GM18870 (cell line): Measurements from ENCODE around the gene G6PC1.
"Not testable (repeated sequence)": the region's sequence is repeated elsewhere in the genome, so short reads cannot be mapped to it uniquely, and the experiment has no call there.

Experiments used
- ATAC-seq: cut with Tn5 transposase; IDR thresholded peaks from one replicate; pipeline ENCODE4 v1.9.1; 2021; ENCODE audit warnings: moderate library complexity; ENCODE audit not compliant: unreplicated experiment

G6PC1 gene

DNA sequence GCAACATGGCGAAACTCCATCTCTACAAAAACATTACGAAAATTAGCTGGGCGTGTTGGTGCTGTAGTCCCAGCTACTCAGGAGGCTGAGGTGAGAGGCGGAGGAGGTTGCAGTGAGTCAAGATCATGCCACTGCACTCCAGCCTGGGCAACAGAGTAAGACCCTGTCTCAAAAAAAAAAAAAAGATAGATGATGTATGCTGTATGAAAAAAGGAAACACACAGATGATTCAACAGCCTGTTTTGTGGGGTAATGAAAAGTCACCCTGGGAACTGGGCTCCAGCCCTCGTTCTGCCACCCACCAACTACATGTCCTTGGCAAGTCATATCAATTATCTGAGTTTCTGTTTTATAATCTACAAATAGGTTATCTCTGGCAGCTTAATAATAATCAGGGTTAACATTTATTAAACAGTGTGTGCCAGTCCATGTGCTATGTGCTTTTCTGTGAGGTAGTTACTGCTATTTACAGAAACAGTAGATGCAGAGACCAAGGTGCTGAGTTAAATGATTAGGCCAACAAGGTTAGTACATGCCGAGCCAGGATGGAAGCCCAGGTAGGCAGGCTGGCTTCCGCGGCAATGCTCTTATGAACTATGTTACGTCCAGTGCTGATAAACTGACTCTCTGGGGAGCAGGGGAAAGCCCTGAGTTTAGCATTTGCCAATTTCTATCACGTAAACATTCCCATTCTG is 1.1 kb downstream of the G6PC1 start:
- no peak for ATAC-seq

DNA sequence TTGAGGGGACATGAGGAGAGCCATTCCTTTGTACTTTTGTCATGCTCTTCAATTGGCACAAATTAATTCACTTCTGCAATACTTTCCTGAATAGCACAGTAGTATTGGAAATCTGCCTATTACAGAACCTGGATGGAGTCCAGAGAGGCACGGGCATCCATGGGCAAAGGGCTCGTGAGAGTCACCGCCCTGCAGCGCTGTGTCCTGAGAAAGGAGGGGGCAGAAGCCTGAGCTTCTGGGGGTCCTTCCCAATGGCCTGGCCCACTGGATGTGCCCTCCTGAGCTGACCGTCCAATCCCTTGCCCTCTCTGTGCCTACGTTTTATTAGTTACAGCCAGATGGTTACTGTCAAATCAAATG is 3.5 kb downstream of the G6PC1 start:
- no peak for ATAC-seq

DNA sequence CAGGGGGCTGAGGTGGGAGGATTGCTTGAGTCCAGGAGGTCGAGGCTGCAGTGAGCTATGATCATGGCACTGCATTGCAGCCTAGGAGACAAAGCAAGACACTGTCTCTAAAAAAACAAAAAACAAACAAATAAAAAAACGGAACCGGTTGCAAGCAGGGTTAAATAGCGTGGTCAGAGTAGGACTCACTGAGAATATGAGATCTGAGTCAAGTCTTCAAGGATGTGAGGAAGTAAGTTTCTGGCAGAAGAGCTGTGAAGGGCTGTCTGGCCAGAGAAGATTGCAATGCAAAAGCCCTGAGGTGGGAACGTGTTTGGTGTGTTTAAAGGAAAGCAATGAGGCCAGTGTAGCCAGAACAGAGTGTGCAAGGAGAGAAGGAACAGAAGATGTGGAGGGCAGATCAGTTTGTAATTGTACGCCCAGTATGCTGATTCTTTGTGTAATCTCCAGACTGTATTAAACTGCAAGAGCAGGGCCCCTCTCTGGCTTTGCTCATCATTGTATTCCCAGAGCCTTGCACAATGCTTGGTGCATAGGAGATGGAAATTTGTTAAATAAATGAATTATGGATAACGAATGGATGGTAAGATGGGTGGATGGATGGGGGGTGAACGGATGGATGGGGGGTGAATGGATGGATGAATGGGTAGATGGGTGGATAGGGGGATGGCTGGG is 6.3 kb downstream of the G6PC1 start:
- no peak for ATAC-seq

DNA sequence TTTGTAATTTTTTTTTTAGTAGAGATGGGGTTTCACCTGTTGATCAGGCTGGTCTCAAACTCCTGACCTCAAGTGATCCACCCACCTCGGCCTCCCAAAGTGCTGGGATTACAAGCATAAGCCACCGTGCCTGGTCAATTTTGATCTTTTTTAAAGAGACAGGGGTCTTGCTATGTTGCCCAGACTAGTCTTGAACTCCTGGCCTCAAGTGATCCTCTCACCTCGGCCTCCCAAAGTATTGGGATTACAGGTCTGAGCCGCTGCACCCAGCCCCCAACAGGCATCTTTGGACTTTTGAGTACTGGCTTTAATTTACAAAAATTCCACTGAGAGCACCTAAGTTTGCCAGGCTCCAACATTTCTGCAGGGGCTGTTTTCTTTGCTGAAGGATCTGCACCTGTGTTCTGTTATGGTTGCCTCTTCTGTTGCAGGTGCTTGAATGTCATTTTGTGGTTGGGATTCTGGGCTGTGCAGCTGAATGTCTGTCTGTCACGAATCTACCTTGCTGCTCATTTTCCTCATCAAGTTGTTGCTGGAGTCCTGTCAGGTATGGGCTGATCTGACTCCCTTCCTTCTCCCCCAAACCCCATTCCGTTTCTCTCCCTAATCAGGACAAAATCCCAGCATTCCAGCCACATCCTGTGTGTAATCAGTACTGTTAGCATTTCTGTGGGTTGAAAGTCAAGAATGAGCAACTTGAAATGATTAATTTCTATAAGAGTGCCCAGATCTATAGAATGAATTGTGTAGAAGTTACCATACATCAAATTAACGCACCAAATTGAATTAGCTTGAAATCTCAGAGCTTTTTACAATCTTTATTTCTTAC is 8.5 kb downstream of the G6PC1 start:
- ATAC-seq = no peak

DNA sequence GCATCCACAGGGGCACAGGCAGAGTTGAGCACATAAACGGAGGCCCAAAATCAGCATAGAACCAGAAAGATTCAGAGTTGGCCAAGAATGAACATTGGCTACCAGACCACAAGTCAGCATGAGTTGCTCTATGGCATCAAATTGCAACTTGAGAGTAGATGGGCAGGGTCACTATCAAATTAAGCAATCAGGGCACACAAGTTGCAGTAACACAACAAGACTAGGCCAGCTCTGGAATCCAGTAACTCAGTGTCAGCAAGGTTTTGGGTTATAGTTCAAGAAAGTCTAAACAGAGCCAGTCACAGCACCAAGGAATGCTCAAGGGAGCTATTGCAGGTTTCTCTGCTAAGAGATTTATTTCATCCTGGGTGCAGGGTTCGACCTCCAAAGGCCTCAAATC is 12.9 kb downstream of the G6PC1 start:
- ATAC-seq = no peak

DNA sequence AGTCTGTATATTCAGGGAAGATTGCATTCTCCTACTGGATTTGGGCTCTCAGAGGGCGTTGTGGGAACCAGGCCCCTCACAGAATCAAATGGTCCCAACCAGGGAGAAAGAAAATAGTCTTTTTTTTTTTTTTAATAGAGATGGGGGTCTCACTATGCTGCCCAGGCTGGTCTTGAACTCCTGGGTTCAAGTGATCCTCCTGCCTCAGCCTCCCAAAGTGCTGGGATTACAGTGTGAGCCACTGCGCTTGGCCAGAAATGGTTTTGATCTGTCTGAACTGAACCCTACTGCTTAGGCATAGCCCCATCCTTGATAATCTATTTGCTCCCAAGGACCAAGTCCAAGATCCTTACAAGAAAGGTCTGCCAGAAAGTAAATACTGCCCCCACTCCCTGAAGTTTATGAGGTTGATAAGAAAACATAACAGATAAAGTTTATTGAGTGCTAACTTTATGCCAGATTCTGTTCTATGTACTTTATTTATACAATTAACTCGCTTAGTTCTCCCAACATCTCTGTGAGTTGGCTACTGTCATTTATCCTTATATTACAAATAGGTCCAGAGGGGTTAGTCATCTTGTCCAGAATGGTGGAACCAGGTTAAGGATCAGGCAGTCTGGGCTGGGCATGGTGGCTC is 13.5 kb downstream of the G6PC1 start:
- ATAC-seq = no peak

DNA sequence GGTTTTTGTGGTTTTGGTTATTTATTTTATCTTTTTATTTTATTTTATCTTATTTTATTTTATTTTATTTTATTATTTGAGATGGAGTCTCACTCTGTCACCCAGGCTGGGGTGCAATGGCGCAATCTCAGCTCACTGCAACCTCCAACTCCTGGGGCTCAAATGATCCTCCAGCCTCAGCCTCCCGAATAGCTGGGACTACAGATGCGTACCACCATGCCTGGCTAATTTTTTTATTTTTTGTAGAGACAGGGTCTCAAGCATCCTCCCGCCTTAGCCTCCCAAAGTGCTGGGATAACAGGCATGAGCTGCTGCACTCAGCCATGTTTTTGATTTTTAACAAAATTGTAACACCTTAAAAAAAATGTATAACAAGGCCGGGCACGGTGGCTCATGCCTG is 14.7 kb downstream of the G6PC1 start:
- ATAC-seq = not testable (repeated sequence)

DNA sequence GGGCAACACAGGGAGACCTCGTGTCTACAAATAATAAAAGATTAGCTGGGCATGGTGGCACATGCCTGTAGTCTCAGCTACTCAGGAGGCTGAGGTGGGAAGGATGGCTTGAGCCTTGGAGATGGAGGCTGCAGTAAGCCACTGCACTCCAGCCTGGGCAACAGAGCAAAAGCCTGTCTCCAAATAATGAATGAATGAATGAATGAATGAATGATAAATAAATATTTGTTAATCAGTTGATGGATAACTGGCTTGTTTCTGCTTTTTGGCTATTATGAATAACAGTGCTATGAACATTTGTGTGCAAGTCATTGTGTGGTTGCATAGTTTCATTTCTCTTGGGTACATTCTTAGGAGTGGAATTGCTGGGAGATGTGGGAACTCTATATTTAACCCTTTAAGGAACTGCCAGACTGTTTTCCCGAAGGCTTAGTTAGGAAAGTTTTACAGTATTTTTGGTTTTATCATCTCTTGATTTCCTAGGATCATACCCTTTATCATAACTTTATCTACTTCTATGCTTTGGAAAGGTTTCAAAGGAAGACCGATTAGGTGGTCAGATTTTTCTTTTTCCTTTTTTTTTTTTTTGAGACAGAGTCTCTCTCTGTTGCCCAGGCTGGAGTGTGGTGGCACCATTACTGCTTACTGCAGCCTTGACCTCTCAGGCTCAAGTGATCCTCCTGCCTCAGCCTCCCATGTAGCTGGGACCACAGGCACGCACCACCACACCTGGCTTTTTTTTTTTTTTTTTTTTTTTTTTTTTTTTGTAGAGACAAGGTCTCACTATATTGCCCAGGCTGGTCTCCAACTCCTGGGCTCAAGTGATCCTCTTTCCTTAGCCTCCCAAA is 16.0 kb downstream of the G6PC1 start:
- not testable (repeated sequence) for ATAC-seq

DNA sequence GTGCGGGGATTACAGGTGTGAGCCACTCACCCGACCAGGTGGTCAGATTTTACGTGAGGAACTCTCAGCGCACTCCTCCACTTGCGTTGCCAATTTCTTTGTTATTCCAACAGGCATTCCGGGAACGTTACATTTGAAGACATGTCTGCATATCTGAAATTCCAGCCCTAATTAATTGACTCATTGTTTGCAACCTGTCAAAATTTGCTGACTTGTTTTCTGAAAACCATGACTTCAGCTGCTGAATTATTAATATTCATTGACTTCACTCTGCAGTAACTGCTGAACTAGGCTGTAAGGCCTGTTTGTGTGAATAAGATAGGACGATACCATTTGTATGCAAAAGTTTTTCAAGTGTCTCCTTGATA is 16.6 kb downstream of the G6PC1 start:
- no peak for ATAC-seq

DNA sequence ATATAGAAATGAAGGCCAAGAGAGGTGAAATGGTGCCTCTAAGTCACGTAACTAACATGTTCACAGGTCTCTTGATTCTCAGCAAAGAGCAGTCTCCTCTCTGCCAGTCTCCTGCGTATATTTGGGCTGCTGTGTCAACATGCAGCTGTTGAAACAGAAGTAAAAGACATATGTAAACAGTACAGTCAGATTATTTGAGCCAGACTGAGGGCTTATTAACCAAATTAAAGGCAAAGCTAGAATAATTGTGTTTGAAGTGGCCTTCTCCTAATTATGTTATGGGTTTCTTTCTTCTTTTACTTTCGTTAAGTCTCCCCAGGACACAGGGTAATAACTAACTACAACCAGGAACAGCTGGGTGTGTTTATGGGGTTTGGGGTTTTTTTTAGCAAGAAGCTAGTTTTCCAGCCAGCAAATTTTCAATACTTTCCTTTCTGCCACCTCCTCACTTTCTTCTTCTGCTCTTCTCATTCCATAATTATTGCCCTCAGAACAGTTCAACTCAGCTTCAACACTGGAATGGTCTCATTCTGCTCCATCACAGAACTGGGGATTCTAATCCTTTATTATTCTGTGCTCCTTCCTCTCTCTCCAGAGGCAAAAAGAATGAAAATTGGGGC is 18.4 kb downstream of the G6PC1 start:
- ATAC-seq = no peak

DNA sequence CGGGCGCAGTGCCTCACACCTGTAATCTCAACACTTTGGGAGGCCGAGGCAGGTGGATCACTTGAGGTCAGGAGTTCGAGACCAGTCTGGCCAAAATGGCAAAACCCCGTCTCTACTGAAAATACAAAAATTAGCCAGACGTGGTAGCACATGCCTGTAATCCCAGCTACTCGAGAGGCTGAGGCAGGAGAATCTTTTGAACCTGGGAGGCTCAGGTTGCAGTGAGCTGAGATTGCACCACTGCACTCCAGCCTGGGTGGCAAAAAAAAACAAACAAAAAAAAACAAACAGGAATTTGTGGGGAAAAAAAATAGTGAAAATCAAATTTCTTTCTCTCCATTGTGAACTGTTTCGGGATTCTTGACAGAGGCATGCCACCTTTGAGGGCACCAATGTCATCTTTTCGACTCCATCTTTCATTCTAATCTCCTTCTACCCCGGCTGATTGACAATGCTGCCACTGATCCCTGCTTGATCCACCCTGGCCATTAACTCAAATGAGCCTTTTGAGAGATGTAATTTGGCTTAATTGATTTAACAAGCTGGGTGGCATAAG is 19.0 kb downstream of the G6PC1 start:
- ATAC-seq = not testable (repeated sequence)

DNA sequence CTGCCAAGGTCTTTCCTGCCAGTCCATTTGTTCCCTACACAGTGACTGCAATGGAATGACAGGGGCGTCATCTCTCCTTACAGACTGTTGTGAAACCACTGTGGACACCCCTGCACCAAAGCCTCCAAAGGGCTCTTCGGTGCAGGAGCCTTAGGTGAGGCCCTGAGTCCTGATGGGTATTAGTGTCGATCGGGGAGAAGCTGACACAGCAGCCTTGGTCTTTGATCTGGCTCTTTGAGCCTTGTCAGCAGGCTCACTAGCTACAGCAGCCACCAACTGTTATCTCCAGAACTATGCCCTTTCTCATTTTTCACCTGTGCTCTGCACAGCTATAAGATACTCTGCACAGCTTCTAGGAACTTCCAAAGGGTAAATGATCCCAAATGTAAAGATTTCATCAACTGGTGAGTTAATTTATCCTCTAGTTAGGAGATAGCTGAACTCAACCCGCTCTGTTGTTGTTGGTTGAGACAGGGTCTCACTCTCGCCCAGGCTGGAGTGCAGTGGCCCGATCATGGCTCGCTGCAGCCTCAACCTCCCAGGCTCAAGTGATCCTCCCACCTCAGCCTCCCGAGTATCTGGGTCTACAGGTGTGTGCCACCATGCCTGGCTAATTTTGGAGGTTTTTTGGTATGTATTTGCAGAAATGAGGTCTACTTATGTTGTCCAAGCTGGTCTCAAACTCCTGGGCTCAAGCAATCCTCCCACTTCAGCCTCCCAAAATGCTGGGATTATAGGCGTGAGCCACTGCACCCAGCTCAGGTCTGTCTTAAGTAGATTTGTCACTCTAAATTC is 19.7 kb downstream of the G6PC1 start:
- ATAC-seq = no peak

DNA sequence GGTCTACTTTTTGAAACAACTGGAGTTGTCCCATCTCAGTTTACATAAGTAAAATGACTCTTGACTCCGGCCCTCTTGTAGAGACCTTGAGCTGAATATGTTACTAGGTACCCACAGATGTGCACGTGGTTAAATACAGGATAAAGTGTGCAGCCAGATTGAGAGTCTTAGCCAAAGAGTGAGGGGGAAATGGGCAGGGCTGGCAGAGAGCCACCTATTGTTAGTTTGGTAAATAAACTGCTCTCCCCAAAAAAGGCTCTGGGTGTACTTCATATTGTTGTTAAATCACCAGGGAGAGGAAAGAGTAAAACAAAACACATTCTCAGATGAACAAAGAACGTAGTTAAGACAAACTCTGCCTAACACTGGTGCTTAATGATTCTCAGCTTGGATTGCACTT is 20.3 kb downstream of the G6PC1 start:
- ATAC-seq = no peak

DNA sequence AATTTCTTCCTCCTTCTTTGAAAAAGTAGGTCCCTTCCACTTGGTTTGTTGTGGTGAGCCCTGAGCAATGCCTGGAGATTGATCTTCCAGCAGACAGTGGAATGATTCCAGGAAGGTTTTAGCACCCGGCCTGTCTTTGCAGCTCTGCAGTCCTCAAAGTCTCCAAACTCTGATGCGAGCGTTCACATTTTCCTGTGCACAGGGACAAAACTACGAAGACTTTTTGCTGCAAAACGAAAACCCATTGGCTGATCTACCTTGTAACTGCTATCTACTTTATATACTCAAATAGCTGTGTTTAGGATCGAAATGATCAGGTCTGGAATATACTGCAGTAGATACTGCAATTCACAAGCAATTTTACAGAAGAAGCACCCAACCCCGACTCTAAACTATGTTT is 21.7 kb downstream of the G6PC1 start:
- no peak for ATAC-seq

DNA sequence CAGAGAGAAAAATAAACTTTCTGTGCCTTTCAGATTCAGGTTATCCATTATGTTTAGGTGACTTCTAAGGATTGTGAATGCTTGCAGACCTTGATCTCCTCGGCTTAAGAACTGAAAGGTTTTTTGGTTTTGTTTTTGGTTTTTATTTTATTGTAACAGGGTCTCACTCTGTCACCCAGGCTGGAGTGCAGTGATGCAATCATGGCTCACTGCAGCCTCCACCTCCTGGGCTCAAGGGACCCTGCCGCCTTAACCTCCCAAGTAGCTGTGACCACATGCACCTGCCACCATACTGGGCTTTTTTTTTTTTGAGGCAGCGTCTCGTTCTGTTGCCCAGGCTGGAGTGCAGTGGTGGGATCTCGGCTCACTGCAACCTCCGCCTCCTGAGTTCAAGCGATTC is 22.9 kb downstream of the G6PC1 start:
- ATAC-seq = not testable (repeated sequence)

DNA sequence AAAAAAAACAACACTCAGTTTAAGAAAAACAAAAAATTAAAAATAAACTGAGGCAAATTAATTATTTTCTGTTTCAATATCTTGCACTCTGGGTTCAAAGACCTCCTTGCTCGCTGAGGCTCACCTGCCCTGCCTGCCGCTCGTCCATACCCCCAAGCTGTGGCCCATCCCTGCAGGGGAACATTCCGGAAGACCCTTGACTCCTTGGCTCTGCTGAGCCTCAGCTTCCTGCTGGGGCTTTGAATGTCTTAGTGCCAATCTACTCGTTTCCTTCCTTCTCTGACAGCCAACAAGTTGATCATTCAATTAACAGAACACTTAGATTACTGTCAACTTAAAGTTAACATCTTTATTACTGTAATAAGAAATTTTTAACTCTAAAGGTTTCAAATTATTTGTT is 24.3 kb downstream of the G6PC1 start:
- no peak for ATAC-seq

DNA sequence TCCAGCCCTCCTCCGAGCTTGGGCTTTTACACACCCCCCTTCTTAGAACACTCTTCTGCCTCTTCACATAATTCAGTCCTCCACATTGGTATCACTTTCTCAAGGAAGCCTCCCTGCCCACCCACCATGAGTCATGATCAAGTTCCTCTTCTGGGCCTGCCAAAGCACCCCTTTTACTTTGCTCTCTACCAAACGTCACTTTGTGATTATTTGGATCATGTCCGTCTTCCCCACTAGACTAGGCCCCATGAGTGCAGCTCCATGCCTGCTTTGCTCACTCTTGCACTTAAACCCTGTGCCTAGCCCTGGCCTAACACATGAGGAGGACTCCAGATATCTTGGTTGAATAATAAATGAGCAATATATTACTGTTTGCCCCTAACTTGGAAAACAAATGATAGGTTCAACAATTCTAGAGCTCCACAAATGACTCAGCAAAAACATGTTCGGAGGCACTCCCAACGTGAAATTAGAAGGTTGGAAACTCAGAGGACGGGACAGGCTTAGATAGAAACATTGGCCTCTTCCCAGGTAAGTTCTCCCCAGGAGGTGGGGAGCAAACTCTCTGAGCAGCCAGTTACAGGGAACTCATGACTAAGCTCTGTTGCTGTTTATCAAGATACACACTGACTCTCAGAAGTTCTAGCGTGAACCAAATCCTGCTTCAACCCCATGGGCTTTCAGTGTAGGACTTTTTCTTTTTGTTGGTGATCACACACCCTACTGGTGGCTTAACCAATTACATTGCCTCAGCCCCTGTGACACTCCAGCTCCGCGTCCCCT is 28.3 kb downstream of the G6PC1 start:
- ATAC-seq = no peak

DNA sequence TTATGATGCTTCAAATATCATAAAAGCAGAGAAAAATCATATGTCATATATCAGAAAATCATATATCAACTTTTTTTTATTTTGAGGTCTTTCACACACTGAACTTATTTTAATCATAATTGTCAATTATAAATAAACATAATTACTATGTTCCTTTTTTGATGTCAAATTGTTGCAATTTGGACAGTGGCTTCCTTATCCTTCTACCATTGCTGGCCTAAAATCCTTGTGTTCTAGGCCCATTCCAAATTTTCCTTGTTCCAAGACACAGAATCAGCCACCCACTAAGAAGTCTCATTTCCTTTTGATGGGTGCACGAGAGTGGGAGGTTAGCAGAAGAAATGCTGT is 28.9 kb downstream of the G6PC1 start:
- ATAC-seq = no peak
